GM23248 (cell line): Measurements from ENCODE around the gene F10.

Experiments used
- EZH2 ChIP-seq: fragments of 200-600 bp; sonication (generic); IDR thresholded peaks from 2 replicates; pipeline ENCODE4 v1.6.1; 2018; ENCODE audit warnings: antibody characterized with exemption, mild to moderate bottlenecking; ENCODE audit not compliant: insufficient read depth, poor library complexity, severe bottlenecking
- EZH2phosphoT487 ChIP-seq: fragments of 200-600 bp; sonication (generic); IDR thresholded peaks from 2 replicates; pipeline ENCODE4 v1.6.1; 2018; ENCODE audit warnings: antibody characterized with exemption, moderate library complexity, mild to moderate bottlenecking, low read depth; ENCODE audit not compliant: insufficient read depth

DNA sequence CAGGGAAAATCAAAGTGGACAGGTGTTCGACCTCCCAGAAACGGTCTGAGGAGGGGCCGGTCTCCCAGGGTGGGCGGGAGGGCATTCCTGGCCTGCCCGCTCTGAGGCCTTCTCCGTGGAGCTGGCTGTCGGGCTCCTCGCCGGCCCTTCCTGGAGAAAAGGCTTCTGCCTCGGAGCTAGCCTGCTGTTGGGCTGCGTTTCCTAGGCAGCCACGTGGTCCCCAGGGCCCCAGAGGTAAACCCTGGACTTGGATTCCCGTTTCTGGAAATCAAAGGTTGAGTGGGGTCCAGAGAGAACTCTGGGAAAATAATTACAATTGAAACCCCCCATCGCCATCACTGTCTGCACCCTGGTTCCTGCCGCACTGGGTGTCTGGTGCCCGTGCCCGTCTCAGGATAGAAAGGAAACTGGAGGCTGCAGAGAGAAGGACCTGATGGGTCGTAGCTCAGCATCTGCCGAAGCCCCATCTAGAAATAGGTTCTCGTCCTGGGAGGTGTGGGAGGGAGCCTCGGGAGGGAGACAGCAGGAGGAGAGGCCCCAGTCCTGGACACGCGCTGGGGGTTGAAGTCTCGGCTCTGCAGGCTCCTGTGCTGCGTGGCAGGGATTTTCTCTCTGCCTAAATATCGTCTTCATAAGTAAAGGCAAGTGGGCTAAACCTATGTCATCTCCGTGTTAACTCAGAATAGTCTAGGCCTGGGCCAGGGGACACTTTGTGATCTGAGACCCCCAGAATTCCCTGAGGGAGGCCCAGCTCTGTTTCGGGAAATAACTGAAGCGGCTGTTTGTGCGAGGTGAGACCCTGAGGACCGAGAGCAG lies 28.2 kb downstream of the F10 start:
- no peak for TF ChIP-seq EZH2
- no peak for TF ChIP-seq EZH2phosphoT487
